Activated CD4-positive, CD25-positive, alpha-beta regulatory T cell treated with anti-CD3 and anti-CD28 coated beads, Interleukin-2, amount 50 U/mL, for 24 hours (primary cell): ENCODE results near the gene ZFAND4.
A peak's percentile ranks its signal among the peaks of the same experiment; 100 is the strongest.
"Not testable (repeated sequence)": the region's sequence is repeated elsewhere in the genome, so short reads cannot be mapped to it uniquely, and the experiment has no call there.

ENCODE experiments used
- ATAC-seq, 2 donors: fragments of 150-1000 bp; cut with Tn5 transposase; one replicate each; pipeline ENCODE4 v1.10.0; 2021; ENCODE audit warnings: mild to moderate bottlenecking in 1 of 2, moderate library complexity in 1 of 2

Gene ZFAND4

DNA sequence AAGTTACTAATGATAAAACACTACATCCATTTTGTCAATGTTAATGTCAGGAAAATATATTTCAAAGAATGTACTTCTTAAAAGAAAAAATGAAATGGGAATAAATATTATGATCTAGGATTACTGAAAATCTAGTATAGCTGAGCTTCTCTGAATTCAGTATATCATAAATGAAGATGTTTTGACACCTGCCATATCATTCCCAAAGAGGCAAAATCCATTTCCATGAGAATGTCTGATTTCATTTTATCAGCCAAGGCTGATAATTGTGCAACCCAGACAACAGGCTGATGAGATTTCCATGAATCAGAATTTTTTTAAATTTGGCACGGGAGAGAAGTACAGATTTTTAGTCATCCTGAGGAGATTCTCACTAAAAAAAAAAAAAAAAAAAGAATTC lies 32.5 kb downstream of the ZFAND4 start:
- ATAC-seq = no peak

DNA sequence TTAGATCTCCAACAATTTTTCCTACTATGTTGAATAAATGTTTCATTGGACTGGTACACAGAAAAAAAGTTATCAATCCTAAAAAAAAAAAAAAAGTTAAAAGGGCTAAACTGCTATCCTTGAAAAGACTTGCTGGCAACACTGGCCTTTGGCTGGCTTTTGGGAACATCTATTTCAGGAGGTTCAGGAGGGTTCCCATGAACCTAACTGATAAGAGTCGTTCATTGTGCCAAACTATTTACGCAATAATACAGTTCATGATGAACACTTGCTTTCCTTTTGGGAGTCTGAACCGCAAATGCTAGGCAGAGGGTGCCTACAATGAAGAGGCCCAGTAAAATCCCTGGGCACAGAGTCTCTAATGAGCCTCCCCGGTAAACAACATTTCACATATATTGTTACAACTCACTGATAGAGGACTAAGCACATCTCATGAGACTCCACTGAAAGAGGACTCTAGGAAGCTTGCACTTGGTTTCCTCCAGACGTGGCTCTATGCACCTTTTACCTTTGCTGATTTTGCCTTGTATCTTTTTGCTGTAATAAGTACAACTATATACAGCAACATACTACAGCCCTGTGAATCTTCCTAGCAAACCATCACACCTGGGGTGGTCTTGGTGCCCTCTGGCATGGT lies 45.0 kb downstream of the ZFAND4 start:
- ATAC-seq = no peak

DNA sequence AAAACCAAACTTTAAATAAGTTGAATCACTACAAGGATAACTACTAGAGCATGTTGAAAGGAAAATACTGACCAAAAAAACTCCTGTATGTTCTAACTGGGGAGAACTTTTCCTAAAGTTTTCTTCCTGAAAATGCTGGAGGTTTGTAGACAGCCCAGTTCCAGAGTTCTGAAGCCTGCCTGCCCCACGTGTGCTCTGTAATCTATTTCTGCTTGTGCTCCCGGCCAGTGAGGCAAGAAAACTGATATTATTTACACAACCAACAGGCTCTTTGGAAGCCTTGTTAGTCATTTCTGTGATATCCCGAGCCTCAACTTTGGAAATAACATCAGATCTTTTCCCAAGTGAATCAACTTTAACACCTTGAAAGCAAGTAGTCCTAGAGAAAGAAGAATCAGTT lies 46.7 kb downstream of the ZFAND4 start:
- ATAC-seq = no peak

DNA sequence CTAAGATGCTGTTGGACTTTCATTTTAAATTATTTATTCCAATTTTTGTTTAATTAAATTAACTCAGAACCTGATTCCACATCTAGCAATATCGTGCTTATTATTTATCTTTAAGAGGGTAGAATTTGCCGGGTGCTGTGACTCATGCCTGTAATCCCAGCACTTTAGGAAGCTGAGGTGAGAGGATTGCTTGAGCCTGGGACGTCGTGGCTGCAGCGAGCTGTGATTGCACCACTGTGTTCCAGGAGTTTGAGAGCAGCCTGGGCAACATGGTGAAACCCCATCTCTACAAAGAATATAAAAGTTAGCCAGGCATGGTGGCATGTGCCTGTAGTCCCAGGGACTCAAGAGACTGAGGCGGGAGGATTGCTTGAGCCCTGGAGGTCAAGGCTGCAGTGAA lies 47.8 kb downstream of the ZFAND4 start:
- no peak for ATAC-seq

DNA sequence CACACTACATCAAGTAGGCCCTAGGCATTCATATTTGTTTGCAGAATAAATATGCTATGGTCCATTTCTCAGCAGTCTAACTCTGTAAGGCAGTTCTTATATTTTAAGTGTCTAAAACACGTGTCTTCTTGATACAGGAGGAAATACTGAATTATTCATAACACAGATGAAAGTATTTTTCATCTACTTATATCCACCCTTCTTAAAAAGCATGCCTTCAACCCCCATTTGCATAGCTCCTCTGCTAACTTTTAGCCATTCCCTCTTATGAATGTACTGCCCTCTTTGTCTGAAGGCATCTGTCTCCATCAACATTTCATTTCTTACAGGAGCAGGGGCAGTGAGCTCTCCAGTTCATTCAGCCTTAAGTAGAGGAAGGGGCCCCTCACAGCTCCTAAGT lies 57.7 kb downstream of the ZFAND4 start:
- ATAC-seq = no peak

DNA sequence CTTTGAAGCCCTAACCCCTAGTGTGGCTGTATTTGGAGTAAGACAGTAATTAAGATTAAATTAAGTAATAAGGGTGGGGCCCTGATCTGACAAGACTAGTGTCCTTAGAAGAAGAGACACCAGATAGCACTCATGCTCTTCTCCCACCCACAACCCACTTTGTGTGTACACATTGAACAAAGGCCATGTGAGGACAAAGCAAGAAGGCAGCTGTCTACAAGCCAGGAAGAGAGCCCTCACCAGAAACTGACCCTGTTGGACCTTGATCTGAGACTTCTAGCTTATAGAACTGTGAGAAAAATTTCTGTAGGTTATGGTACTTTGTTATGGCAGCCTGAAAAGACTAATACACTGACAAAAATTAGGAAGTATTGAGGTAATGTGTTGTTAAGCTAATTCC lies 59.8 kb downstream of the ZFAND4 start:
- ATAC-seq = no peak

DNA sequence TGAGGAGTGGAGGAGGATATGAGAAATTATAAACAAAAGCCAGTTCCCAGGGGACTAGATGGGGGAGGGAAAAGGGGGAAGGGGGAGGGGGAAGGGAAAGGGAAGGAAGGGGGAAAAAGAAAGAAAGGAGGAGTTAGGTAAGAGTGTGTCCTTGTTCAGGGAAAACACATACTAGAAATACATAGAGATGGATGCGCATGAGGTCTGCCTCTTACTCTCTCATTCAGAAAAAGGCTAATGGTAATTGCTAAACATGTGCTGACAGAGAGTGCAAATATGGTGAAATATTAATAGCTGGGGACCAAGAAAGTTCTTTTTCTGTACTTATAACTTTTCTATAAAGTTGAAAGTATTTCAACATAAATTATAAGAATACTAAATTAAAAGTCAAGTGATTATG lies 64.5 kb downstream of the ZFAND4 start:
- ATAC-seq = no peak

DNA sequence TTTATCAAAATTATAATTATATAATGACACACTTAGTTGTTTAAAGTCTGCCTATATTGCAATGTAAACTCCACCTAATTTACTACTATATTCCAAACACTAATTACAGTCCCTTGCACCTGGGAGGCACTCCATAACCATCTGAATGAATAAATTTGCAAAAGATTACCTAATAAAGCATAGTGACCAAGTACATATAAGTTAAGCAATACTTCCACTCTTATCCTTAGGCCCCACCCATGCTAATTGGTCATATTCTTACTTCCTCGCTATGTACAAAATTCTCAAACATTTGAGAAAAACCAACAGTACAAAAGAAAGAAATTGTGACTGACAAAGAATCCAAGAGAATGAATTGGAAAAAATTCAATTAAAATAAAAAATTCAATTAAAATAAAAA lies 65.3 kb downstream of the ZFAND4 start:
- ATAC-seq = no peak

DNA sequence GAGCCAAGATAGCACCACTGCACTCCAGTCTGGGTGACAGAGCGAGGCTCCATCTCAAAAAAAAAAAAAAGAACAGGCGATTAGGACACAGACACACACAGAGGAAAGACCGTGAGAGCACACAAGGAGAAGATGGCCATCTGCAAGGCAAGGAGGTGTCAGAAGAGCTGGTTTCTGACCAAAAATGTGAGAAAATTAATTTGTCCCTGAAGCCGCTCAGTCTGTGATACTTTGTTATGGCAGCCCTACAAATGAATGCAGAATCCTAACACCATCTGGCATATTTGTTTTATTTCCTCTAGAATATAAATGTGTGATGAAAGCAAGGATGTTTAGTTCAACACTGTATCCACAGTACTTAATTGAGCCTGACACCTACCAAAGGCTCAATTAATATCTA lies 69.7 kb downstream of the ZFAND4 start:
- ATAC-seq = no peak

DNA sequence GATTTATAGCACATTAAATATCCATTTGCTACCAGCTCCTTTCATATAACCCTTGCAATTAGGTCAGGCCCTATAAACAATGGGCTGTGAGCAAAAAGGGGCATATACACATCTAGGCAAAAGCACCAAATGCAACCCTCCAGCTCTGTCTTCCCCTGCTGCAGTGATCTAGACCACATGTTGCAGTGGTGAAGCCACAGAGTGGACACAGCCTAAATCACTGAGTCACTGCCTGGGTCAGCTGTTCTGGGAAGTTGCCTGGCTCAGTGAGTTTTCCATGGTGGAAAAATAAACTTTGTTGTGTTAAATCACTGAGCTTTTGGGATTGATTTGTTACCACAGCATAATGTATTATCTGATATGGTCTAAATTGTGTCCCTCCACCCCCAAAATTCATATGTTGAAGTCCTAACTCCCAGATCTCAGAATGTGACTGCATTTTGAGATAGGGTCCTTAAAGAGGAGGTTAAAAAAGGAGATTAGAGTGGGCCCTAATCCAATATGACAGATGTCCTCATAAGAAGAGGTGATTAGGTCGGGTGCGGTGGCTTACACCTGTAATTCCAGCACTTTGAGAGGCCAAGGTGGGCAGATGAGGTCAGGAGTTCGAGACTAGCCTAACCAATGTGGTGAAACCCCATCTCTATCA lies 70.4 kb downstream of the ZFAND4 start:
- ATAC-seq = no peak

DNA sequence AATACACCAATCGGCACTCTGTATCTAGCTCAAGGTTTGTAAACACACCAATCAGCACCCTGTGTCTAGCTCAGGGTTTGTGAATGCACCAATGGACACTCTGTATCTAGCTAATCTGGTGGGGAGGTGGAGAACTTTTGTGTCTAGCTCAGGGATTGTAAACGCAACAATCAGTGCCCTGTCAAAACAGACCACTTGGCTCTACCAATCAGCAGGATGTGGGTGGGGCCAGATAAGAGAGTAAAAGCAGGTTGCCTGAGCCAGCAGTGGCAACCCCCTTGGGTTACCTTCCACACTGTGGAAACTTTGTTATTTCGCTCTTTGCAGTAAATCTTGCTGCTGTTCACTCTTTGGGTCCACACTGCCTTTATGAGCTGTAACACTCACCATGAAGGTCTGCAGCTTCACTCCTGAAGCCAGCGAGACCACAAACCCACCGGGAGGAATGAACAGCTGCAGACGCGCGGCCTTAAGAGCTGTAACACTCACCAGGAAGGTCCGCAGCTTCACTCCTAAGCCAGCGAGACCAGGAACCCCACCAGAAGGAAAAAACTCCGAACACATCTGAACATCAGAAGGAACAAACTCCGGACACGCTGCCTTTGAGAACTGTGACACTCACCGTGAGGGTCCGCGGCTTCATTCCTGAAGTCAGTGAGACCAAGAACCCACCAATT lies 71.2 kb downstream of the ZFAND4 start:
- ATAC-seq = not testable (repeated sequence)

DNA sequence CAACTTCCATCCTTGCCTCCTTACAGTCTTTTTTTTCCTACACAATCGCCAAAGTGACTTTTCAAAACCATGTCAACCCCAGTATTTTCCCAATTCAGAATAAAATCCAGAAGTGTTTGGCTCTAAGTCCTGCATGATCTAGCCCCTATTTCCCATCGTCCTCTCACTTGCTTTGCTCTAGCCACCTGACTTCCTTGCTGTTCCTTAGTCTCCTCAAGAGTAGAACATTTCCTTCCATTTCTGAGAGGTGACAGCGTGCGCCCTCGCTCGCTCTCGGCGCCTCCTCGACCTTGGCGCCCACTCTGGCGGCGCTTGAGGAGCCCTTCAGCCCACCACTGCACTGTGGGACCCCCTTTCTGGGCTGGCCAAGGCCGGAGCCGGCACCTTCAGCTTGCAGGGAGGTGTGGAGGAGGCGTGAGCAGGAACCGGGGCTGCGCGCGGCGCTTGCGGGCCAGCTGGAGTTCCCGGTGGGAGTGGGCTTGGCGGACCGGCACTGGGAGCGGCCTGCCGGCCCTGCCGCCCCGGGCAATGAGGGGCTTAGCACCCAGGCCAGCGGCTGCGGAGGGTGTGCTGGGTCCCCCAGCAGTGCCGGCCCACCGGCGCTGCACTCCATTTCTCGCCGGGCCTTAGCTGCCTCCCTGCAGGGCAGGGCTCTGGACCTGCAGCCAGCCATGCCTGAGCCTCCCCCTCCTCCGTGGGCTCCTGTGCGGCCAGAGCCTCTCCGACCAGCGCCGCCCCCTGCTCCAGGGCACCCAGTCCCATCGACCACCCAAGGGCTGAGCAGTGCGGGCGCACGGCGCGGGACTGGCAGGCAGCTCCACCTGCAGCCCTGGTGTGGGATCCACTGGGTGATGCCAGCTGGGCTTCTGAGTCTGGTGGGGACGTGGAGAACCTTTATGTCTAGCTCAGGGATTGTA lies 72.0 kb downstream of the ZFAND4 start:
- ATAC-seq = not testable (repeated sequence)

DNA sequence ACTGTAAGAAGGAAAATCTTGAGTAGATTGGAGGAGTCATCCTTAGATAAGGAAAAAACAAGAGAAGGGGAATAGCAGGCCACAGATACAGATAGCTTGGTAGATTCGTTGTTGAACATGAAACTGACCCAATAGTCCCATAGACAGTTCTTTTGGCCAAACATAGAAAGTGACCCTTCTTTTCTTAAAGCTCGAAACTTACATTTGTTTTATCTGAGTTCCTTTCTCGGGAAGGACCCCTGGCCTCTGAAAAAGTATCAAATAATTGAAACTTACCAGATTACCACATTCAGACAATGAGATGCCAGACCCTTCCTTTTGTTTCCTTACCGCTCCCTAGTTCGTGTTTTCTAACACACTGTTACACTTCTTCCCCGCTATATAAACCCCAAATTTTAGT lies 72.9 kb downstream of the ZFAND4 start:
- ATAC-seq = no peak

DNA sequence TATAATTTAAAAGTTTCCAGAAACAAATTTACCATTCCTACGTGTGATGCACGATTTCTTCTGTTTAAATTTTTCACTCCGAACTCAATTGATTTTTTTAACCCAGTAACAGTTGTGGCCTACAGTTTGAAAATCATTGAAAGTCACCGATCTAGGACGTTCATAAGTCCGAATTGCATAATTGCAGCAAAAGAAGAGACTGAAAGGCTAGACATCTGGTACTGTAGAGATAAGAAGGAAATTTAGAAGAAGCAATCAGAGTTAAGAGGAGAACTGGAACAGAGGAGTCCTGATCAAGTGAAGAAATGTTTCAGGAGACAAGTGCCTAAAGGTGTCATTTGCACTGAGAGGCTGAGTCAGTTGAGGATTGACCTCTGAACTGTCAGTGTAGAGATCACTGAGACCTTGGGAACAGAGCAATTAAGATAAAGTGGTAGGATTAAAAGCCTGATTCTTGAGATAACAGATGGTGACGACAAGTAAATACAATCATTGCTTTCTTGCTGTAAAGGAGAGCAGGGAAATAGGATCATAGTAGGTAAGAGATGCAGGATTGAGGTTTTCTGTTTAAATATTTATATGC lies 73.5 kb downstream of the ZFAND4 start:
- no peak for ATAC-seq

DNA sequence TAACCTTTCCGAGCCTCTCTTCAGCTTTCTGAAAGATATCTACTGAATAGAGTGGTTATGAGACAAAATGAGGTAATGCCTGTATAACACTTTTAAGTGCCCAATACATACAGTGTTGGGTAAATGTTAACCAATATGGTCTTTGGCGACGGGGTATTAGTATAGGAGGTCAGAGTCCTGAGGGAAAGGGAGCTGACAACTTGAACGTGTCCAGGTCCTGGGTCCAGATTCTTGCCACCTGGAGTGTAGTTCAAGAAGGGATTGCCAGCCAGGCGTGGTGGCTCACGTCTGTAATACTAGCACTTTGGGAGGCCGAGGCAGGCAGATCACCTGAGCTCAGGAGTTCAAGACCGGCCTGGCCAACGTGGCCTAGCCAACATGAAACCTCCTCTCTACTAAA lies 76.0 kb downstream of the ZFAND4 start:
- ATAC-seq = no peak

DNA sequence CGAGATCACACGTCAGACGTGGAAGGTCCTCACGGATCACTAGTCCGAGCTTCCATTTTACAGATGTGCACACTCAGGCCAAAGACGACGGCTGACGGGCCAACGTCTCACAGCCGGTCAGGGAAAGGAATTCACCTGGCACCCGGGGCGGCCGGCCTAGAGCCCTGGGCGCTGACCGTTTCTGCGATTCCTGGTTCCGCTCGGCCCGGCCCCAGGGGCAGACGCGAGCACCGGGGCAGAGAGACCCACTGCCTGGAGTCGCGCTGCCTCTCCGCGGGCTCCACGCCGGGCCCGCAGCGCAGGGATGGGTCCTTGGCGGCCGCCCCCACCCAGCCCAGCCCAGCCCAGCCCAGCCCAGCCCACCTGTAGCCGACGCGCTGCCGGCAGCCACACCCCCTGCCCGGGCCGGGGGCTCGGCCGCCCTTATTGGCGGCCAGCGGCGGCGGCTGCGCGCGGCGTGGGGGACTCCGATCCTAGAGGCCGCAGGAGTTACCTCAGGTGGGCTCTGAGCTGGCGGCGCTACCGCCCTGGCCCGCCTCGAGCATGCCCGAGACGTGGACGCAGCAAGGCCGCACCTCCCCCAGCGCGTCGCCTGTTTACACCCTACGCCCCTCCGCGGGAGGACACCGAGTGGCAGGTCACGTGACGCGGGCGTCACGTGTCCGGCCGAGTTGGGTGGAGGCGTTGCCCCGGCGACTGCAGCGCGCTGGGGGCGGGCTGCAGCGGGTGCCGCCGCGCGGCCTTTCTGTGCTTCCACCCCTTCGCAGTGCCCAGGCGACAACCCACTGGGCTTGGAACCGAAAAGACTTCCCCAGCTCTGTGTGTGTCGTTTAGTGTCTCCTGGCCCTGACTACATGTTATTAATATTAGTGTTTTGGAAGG lies 78.1 kb downstream of the ZFAND4 start:
- peak; percentile 92 for ATAC-seq

DNA sequence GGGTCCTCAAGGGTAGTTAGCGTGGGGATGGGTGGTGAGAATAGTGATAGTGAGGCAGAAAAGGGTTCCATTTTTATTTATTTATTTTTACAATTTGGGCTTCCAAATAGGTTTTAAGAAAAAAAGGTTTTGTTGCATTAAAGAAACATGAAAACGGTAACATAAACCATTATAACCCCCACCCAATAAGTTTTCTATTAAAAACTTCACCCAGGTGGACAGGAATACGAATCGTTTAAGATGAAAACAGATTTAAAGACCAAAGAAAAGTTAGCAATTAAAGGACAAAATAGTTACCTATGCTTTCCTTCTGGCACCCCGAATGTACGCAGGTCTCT lies 78.7 kb downstream of the ZFAND4 start:
- ATAC-seq = no peak

DNA sequence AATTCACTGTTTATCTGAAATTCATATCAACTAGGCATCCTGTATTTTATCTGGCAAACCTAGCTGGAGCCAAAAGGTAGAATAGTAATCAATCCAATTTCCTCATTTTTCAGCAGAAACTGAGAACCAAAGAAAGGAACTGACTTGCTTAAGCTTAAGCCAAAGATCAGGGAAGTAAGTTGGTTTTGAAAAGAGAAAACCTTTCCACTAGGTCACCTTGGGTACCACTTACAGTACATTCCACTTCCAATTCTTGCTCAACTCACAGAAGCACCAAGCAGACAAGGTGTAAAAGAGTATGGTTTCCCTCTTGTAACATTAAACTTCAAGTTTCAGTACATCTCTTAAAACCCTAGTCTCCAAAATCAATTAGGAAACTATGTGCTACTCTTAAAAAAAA lies 79.6 kb downstream of the ZFAND4 start:
- no peak for ATAC-seq

DNA sequence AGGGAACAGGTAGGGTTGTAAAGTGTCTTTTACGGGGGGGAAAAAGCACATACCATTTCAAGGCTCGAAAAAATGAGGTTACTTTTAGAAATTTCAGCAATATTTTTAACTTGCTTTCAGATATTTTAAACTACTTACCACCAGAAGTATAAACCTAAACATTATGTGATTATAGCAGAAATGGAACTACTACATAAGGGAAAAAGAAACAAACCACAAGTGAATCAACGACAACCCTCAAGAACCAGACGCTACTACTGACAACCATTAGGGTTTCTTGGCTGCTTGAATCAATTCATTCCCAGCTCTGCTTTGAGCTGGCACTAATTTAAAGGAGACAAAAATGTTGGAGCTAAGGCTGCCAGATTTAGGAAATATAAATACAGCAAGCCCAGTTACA lies 80.1 kb downstream of the ZFAND4 start:
- no peak for ATAC-seq

DNA sequence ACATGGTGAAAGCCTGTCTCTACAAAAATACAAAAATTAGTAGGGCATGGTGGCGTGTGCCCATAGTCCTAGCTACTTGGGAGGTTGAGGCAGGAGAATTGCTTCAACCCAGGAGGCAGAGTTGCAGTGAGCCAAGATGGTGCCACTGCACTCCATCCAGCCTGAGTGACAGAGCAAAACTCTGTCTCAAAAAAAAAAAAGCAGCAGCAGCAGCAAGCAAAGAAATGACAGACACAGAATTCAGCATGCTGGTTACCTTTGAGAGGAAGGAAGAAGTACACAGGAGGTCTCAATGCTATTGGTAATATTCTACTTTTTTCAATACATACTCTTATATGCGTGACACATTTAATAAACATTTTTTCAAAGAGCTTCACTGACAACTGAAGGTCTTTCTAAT lies 81.3 kb downstream of the ZFAND4 start:
- no peak for ATAC-seq

DNA sequence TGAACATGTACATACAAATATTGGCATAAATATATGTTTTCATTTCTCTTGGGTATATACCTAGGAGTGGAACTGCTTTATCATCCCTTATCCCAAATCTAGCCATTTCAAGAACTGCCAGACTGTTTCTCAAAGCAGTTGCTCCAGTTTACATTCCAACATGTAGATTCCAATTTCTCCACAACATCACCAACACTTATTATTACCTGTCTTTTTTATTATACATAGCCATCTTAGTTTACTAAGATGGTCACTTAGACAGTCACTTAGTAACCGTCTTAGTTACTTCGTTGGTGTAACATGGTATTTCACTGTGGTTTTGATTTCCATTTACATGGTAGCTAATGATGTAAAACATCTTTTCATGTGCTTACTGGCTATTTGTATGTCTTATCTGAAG lies 82.7 kb downstream of the ZFAND4 start:
- no peak for ATAC-seq

DNA sequence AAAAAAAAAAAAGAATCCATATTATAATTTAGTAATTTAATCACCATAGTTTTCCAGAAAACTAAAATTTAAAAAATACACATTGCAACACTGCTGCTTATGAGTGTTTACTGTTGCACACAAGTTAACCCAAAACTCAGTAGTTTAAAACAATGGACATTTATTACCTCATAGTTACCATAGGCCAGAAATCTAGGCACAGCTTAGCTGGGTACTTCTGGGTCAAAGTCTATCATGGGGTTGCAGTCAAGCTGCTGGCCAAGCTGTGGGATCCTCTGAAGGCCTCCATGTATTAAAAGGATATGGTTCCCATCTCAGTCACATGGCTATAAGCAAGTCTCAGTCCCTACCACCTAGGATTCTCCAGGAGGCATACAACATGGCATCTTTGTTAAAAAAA lies 83.6 kb downstream of the ZFAND4 start:
- no peak for ATAC-seq
